Midbrain (tissue), 1 donor: Measurements from ENCODE around the gene AP1B1.

Experiments
- DNase-seq: peaks from one replicate; lab custom pipeline; 2025; lab: John Stamatoyannopoulos, UW

The AP1B1 gene

GRCh38 chr22:29331658-29332300, 56.6 kb downstream of the AP1B1 start:
- DNase-seq, result no peak

DNA sequence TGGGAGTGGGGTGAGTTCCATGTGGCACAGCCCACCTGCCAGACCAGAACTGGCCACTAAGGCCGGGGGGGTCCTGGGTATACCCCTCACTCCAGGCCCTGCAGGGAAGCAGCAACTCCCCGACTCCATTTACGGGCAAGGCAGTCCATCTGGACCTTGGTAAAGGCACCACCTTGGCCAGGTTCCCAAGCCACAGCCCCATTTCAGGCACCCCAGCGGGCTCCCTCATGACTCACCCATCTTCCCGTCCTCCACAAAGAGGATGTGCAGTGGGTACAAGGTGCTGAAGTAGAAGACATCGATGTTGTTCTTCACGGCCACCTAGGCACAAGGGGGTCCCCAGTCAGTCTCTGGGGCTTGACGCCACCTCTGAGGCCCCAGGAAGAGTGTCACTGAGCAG, 57.2 kb downstream of the AP1B1 start:
- DNase-seq, result no peak

DNA sequence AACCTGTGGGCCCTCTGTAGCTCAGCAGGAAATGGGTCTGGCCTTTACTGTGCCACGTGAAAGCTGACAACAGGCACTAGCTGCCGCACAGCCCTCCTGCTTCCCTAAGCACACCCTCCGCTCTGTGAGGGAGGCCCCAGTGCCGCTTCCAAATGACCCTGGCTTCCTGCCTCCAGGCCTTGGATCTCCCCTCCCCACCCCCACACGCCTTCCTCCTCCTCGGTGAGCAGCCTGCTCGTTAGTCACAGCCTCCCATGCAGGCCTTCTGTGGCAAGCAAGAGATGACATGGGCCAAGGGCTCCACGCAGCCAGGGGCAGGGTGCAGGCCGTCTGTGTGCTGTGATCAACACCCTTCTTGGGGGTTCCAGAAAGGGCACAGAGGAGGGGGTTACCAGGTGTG, 57.6 kb downstream of the AP1B1 start:
- no peak for DNase-seq

GRCh38 chr22:29330291-29330690, 58.1 kb downstream of the AP1B1 start:
- DNase-seq, result no peak

DNA sequence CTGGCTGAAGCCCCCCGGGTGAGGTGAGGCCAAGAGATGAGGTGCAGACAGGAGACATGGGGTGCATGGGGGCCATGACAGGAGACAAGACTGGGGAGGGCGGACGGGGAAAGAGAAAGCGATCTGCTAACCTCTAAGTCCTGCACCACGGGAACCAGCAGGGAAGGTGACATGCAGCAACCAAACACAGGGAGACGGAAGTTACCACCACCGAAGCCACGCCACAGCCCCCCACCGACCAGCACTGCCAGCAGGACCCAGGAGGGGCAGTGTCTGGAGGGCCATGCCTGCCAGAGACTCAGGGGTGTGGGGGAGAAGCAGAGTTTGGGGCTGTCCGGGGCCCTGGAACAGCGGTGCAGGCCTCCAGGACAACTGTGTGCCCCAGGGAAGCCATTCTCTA, 58.8 kb downstream of the AP1B1 start:
- no peak for DNase-seq

GRCh38 chr22:29328566-29329500, 59.5 kb downstream of the AP1B1 start:
- no peak for DNase-seq

- no peak for DNase-seq
These were observed 60.3 kb downstream of the AP1B1 start for GRCh38 chr22:29328055-29328454.

- DNase-seq, result no peak
These were observed 61.1 kb downstream of the AP1B1 start for GRCh38 chr22:29327089-29327764.

GRCh38 chr22:29326481-29326880, 61.9 kb downstream of the AP1B1 start:
- no peak for DNase-seq

GRCh38 chr22:29325785-29326315, 62.5 kb downstream of the AP1B1 start:
- no peak for DNase-seq

- DNase-seq, result no peak
These were observed 63.0 kb downstream of the AP1B1 start for GRCh38 chr22:29325356-29325755.

DNA sequence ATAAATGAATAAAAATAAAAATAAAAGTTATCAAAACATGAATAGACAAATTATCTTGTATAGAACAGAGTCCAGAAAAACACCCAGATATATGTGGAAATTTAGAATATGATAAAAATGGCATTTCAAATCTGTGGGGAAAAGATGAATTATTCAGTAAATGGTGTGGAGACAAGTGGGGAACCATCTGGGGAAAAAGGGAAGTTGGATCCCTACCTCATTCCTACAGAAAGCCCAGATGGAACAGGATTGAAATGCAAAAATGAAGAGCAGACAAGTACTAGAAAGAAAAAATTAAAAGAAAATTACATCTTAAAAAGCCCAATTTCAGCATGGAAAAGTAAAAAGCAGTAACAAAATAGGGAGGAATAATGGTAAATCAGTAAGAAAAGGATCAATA, 64.7 kb downstream of the AP1B1 start:
- no peak for DNase-seq

GRCh38 chr22:29320546-29320945, 67.8 kb downstream of the AP1B1 start:
- no peak for DNase-seq

GRCh38 chr22:29319072-29319471, 69.3 kb downstream of the AP1B1 start:
- no peak for DNase-seq

- DNase-seq, result no peak
These were observed 70.4 kb downstream of the AP1B1 start for GRCh38 chr22:29317827-29318454.

GRCh38 chr22:29316141-29316828, 72.1 kb downstream of the AP1B1 start:
- no peak for DNase-seq

- no peak for DNase-seq
These were observed 72.9 kb downstream of the AP1B1 start, which contains the start of gene RASL10A for GRCh38 chr22:29315286-29316140. Gene RASL10A, minus strand, starts transcription at chr22:29315697. Its CDS starts 451 bp downstream, at chr22:29315246.

DNA sequence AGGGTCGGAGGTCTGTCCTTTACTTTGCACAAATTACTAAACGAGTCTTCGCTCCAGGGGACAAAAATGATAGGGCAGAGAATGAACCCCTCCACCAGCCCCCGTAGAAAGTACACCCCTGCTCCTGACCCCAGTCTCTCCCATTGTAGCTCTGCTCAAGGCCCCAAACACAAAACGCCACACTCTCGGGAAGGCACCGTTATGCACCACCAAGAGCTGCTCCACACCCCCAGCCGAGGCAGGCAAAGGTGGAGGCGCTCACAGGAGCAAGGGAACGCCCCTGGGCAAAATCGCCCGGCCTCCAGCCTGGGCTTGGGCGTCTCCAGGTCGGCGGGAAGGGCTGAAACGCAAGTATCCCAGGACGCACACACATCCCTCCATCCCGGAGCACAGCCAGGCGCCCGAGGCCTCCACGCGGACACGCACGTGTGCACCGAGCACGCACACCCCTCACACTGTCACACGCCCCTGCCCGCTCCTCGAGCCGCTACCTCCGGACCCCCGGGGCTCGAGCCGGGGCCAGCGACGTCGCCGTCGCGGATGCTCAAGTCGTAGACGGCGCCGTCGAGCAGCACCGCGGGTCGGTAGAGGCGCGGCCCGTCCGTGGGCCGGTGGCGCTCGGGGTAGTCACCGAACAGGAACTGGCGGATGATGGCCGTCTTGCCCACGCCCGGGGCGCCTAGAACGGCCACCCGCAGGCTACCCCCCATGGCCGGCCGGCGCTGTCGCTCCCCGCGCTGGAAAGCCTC, 73.7 kb downstream of the AP1B1 start:
- DNase-seq, result no peak
